Pancreas (tissue), 10 donors: ENCODE measurements around the gene PNMA8A. TPM values are rescaled to one million over a fixed set of nuclear protein-coding genes. Genes with fewer than 3 reads are reported as not detected.
"Not testable (repeated sequence)": the region's sequence is repeated elsewhere in the genome, so short reads cannot be mapped to it uniquely, and the experiment has no call there.

ENCODE experiments used
- ATAC-seq, 4 donors: fragments of 200-7000 bp; cut with Tn5 transposase; one replicate each; pipeline versions ENCODE4 v1.8.0 to v1.9.1; 2020; ENCODE audit warnings: mild to moderate bottlenecking in 4 of 4, moderate library complexity in 4 of 4
- DNase-seq, 6 donors: peaks; one replicate each; pipeline ENCODE4 v3.0.0-alpha.2; 2020
- FAIRE-seq: peaks from 2 replicates; lab custom pipeline; 2012; peaks lifted over from hg19 to GRCh38; lab: Jason Lieb, UNC
- H3K27ac ChIP-seq, 4 donors: fragments of 200-600 bp; sonication (generic); 1 replicate in 3 of 4; 2 replicates in 1 of 4; pipeline versions ENCODE4 v1.5.0 to v1.8.0; 2020
- H3K27me3 ChIP-seq, 4 donors: fragments of 200-600 bp; one replicate each; pipeline ENCODE4 v1.8.0; 2021
- H3K36me3 ChIP-seq, 3 donors: fragments of 200-600 bp; sonication (generic) in 1 of 3; one replicate each; pipeline versions ENCODE4 v1.5.0 to v1.8.0; 2020 to 2021
- H3K4me1 ChIP-seq, 3 donors: fragments of 200-600 bp; one replicate each; pipeline ENCODE4 v1.8.0; 2021
- H3K4me3 ChIP-seq, 4 donors: fragments of 200-600 bp; sonication (generic) in 2 of 4; one replicate each; pipeline versions ENCODE4 v1.5.0 to v1.8.0; 2020 to 2021
- H3K9me3 ChIP-seq, 4 donors: fragments of 200-600 bp; one replicate each; pipeline ENCODE4 v1.8.0; 2021
- WGBS, 2 donors: extraction: QIAGEN DNeasy Blood & Tissue Kit; methylation state at CpG; one replicate each; pipeline ENCODE4 v1.1.7; 2013; 5-methylcytosine and 5-hydroxymethylcytosine counted together
- intact Hi-C, 3 donors: fragments of 100-400 bp; cut with DNase I; formaldehyde crosslinking; loops; one replicate each; pipeline versions ENCODE4 v1.11.1 to v1.14.2; 2022
- polyA plus RNA-seq, 2 donors: library from polyadenylated mRNA; stranded (reverse); fragments of 200-250 nt; gene quantifications; one replicate each; pipeline ENCODE4 v1.2.3, GENCODE V29; 2013
- total RNA-seq, 6 donors: library from RNA; stranded (reverse); fragmentation: NEBNext Ultra II Directional in 4 of 6; extraction: Animal tissue kit (Norgen Biotek cat#: 25700) in 4 of 6; gene quantifications; one replicate each; pipeline versions ENCODE4 v1.2.1 to v1.2.4, GENCODE V29; 2021 to 2023
- TF ChIP-seq, protein P1 (sequence below), 4 donors: fragments of 200-600 bp; sonication (generic) in 3 of 4; IDR thresholded peaks; one replicate each; pipeline versions ENCODE4 v1.5.0 to v1.8.0; 2021; ENCODE audit warnings: antibody characterized with exemption in 4 of 4
- donor health status: healthy with polysubstance abuse.
- donor health status: DM: no; HTN: no; CAD: no; lungs with moderate emphysema.
- donor health status: DM: no; HTN: no; CAD: no.
- donor health status: control.
- donor health status: control.
- donor health status: Bipolar disorder and iron deficiency.
- donor health status: DM: yes; HTN: yes; CAD: no.
- donor health status: DM: no; HTN: no; CAD: no.
- donor health status: DM: no; HTN: no; CAD: no.
- donor health status: DM: yes; HTN: yes; CAD: no.

PNMA8A gene
- total and polyA plus RNA-seq, 8 donors: 2.4 to 8.9 (median 5.8) TPM

DNA sequence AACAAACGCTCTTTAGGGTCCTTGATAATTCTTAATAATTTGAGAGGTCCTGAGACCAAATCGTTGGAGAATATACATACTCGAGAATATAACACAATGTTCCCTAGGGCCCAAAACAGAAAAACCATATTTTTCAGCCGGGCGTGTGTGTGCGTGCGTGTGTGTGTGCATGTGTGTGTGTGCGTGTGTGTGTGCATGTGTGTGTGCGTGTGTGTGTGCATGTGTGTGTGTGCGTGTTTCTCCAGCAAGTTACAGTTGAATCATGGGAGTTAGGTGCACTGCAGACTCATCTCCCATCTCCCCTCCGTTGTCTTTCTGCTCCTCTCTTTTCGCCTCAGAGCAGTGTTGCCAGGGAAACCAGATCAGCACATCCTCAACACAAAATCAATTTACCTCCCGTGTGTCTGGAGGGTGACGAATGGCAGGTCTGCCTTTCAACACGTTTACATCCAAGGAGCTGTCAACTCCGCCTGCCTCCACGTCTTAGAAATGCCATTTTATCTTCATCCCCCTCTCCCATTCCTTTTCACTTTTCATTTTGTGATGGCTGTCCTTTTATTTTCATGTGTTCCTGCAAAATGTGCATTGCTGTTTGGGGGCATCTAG is 32.6 kb upstream of the PNMA8A start:
- H3K9me3 ChIP-seq: no peaks in the 10 kb centered on the region
- TF ChIP-seq, protein P1, sequence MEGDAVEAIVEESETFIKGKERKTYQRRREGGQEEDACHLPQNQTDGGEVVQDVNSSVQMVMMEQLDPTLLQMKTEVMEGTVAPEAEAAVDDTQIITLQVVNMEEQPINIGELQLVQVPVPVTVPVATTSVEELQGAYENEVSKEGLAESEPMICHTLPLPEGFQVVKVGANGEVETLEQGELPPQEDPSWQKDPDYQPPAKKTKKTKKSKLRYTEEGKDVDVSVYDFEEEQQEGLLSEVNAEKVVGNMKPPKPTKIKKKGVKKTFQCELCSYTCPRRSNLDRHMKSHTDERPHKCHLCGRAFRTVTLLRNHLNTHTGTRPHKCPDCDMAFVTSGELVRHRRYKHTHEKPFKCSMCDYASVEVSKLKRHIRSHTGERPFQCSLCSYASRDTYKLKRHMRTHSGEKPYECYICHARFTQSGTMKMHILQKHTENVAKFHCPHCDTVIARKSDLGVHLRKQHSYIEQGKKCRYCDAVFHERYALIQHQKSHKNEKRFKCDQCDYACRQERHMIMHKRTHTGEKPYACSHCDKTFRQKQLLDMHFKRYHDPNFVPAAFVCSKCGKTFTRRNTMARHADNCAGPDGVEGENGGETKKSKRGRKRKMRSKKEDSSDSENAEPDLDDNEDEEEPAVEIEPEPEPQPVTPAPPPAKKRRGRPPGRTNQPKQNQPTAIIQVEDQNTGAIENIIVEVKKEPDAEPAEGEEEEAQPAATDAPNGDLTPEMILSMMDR (IDR thresholded peaks at IDR 0.05): no peak
- H3K27ac ChIP-seq: no peak overlapping the region
- DNase-seq: no peak
- H3K4me3 ChIP-seq: no peak overlapping the region
- ATAC-seq: no peak
- WGBS, 2 donors: 67 to 82% methylated on average over 17 of the region's 17 CpGs
- H3K4me1 ChIP-seq: no peaks in the 10 kb centered on the region
- H3K36me3 ChIP-seq: no peaks in the 10 kb centered on the region
- H3K27me3 ChIP-seq: no peaks in the 10 kb centered on the region
- no peak for FAIRE-seq
- intact Hi-C loops: no loop called here

DNA sequence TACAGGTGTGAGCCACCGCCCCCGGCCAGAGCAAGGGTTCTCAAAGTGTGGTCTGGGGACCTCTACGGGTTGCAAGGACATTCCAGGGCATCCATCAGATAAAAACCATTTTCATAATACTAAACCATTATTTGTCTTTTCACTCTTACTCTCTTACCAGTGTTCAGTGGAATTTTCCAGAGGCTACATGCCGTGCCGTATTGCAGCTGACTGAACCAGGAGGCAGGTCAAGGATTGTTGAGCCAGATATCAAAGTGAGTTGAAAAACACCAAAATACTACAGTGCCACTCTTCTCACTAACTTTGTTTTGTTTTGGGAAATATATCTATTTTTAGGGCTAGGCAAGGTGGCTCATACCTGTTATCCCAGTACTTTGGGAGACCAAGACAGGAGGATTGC is 31.5 kb upstream of the PNMA8A start:
- DNase-seq (no peak), FAIRE-seq (no peak), ATAC-seq (no peak)
- no peak overlapping the region for H3K27ac ChIP-seq
- no peaks in the 10 kb centered on the region for H3K9me3 ChIP-seq
- no peaks in the 10 kb centered on the region for H3K27me3 ChIP-seq
- no peaks in the 10 kb centered on the region for H3K36me3 ChIP-seq
- no peaks in the 10 kb centered on the region for H3K4me1 ChIP-seq
- TF ChIP-seq, protein P1 (IDR thresholded peaks at IDR 0.05): no peak
- intact Hi-C loops: no loop called here
- H3K4me3 ChIP-seq: no peak overlapping the region
- 74 to 85% methylated on average over 5 of the region's 5 CpGs for WGBS, 2 donors

DNA sequence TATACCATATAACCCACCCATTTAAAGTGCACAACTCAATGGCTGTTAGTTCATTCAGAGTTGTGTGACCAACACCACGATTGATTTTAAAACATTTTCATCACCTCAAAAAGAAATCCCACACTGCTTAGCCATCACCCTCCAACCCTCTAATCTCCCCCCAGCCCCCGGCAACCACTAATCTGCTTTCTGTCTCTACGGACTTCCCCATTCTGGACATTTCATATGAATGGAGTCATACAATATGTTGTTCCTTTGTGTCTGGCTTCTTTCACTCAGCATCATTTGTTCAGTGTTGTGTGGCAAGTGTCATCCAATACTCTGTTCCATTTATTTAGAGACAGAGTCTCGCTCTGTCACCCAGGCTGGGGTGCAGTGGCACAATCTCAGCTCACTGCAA is 28.3 kb upstream of the PNMA8A start:
- 57 to 77% methylated on average over 4 of the region's 4 CpGs for WGBS, 2 donors

DNA sequence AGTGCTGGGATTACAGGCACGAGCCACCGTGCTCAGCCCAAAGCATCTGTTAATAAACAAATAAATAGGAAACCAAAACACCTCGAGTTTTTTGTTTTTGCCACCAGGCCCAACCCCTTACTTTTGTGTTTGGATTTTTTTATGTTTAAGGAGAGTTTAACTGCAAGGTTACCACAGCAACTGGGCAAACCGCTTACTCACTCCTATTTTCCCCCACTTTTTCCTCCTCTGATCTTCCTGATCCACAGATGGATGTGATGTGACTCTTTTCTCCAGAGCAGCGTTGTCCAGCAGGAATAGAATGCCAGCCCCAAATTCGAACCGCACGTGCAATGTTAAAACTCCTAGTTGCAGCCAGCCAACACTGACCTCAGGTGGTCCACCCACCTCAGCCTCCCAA is 26.4 kb upstream of the PNMA8A start:
- no peaks in the 10 kb centered on the region for H3K9me3 ChIP-seq
- peaks cover 0 to 6% (median 0%) of the 10 kb centered on the region in 3 donors for H3K4me1 ChIP-seq
- FAIRE-seq (no peak), ATAC-seq (no peak), DNase-seq (no peak)
- H3K4me3 ChIP-seq: no peak overlapping the region
- H3K36me3 ChIP-seq: no peaks in the 10 kb centered on the region
- H3K27ac ChIP-seq: no peak overlapping the region
- intact Hi-C loops: loop anchor here in 1 of 3 donors (10.0 kb wide), 1 partner anchor 213 kb away; no protein-coding TSS in a partner anchor
- 73 to 83% methylated on average over 8 of the region's 8 CpGs for WGBS, 2 donors
- TF ChIP-seq, protein P1 (IDR thresholded peaks at IDR 0.05): no peak
- H3K27me3 ChIP-seq: no peaks in the 10 kb centered on the region

More for the DNA sequence above, 28.3 kb upstream of the PNMA8A start:
- H3K9me3 ChIP-seq: no peaks in the 10 kb centered on the region
- H3K4me1 ChIP-seq: peaks cover 0 to 6% (median 0%) of the 10 kb centered on the region in 3 donors
- H3K4me3 ChIP-seq: no peak overlapping the region
- TF ChIP-seq, protein P1 (IDR thresholded peaks at IDR 0.05): no peak
- no peak for ATAC-seq
- no peaks in the 10 kb centered on the region for H3K27me3 ChIP-seq
- intact Hi-C loops: loop anchor here in 1 of 3 donors (10.0 kb wide), 1 partner anchor 215 kb away; no protein-coding TSS in a partner anchor
- no peaks in the 10 kb centered on the region for H3K36me3 ChIP-seq
- DNase-seq: no peak
- no peak for FAIRE-seq
- no peak overlapping the region for H3K27ac ChIP-seq

DNA sequence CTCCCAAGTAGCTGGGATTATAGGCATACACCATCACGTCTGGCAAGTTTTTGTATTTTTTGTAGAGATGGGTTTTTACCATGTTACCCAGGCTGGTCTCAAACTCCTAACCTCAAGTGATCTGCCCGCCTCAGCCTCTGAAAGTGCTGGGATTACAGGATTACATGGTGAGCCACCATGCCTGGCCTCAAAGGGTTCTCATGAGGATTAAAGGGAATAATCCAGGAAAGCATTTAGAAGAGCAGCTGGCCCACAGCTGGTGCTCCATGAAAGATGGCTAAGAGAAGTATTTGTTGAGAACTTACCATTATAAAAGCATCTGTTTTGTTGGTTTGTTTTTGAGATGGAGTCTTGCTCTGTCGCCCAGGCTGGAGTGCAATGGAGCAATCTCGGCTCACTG is 25.5 kb upstream of the PNMA8A start:
- 82 to 88% methylated on average over 4 of the region's 4 CpGs for WGBS, 2 donors
- not testable (repeated sequence) for H3K4me3 ChIP-seq, H3K4me1 ChIP-seq, H3K9me3 ChIP-seq, H3K27ac ChIP-seq, FAIRE-seq, H3K27me3 ChIP-seq, DNase-seq, H3K36me3 ChIP-seq, ATAC-seq
- intact Hi-C loops: loop anchor here in 1 of 3 donors (10.0 kb wide), 1 partner anchor 212 kb away; no protein-coding TSS in a partner anchor
